Ovary (tissue), 3 donors: ENCODE data around the gene CD14.

Source experiments
- CTCF ChIP-seq, 3 donors: fragments of 450-650 bp in 2 of 3; fragments of 200-600 bp in 1 of 3; IDR thresholded peaks; one replicate each; pipeline versions ENCODE4 v1.5.1 to v1.8.0; 2016 to 2022; ENCODE audit warnings: antibody characterized with exemption in 3 of 3, mild to moderate bottlenecking in 1 of 3
- EP300 ChIP-seq: sonication (generic); formaldehyde crosslinking; IDR thresholded peaks from one replicate; pipeline ENCODE4 v1.6.1; 2017; ENCODE audit warnings: antibody characterized with exemption
- donor health status: DM: no; HTN: no; CAD: no.

GRCh38 chr5:140628711-140629110 lies 4.3 kb downstream of the CD14 start:
- TF ChIP-seq EP300: no peak
- no peak for TF ChIP-seq CTCF (IDR thresholded peaks at IDR 0.05)
